Measurements from ENCODE around the gene BPIFB6. TPM values are rescaled to one million over a fixed set of nuclear protein-coding genes. Genes with fewer than 3 reads are reported as not detected.
"Not testable (repeated sequence)": the region's sequence is repeated elsewhere in the genome, so short reads cannot be mapped to it uniquely, and the experiment has no call there.

Gene BPIFB6
- total RNA-seq, 1 donor from 2014 or later, result not detected

GRCh38 chr20:33030076-33030475 is 1.4 kb upstream of the BPIFB6 start:
- no peak for DNase-seq (ENCODE audit: low spot score)

GRCh38 chr20:33030569-33030968 is 879 bp upstream of the BPIFB6 start:
- no peak for DNase-seq (ENCODE audit: low spot score)

- DNase-seq (ENCODE audit: low spot score), result no peak
Measured at GRCh38 chr20:33032555-33032954, 1.1 kb downstream of the BPIFB6 start.

GRCh38 chr20:33033381-33033780 is 1.9 kb downstream of the BPIFB6 start:
- no peak for DNase-seq (ENCODE audit: low spot score)

- DNase-seq (ENCODE audit: low spot score), result no peak
Measured at GRCh38 chr20:33034115-33034514, 2.7 kb downstream of the BPIFB6 start.

- no peak for DNase-seq (ENCODE audit: low spot score)
Measured at GRCh38 chr20:33034901-33035492, 3.5 kb downstream of the BPIFB6 start.

GRCh38 chr20:33037456-33037855 is 6.0 kb downstream of the BPIFB6 start:
- no peak for DNase-seq (ENCODE audit: low spot score)

- DNase-seq (ENCODE audit: low spot score), result no peak
Measured at GRCh38 chr20:33038243-33038642, 6.8 kb downstream of the BPIFB6 start.

- no peak for DNase-seq (ENCODE audit: low spot score)
Measured at GRCh38 chr20:33042430-33042829, 11.0 kb downstream of the BPIFB6 start.

- DNase-seq (ENCODE audit: low spot score), result no peak
Measured at GRCh38 chr20:33042983-33043730, 11.7 kb downstream of the BPIFB6 start.

- no peak for DNase-seq (ENCODE audit: low spot score)
Measured at GRCh38 chr20:33043731-33044181, 12.3 kb downstream of the BPIFB6 start.

GRCh38 chr20:33045129-33045721 is 13.8 kb downstream of the BPIFB6 start:
- DNase-seq (ENCODE audit: low spot score), result not testable (repeated sequence)

- no peak for DNase-seq (ENCODE audit: low spot score)
Measured at GRCh38 chr20:33046412-33046811, 15.0 kb downstream of the BPIFB6 start.

GRCh38 chr20:33051333-33051732 is 19.9 kb downstream of the BPIFB6 start:
- no peak for DNase-seq (ENCODE audit: low spot score)

GRCh38 chr20:33053291-33054106 is 22.1 kb downstream of the BPIFB6 start, which contains the start of gene BPIFB3:
Gene BPIFB3, plus strand, starts transcription at chr20:33053903. Its CDS starts 1,533 bp downstream, at chr20:33055436.
- no peak for DNase-seq (ENCODE audit: low spot score)

GRCh38 chr20:33054381-33054780 is 22.9 kb downstream of the BPIFB6 start:
- no peak for DNase-seq (ENCODE audit: low spot score)

- no peak for DNase-seq (ENCODE audit: low spot score)
Measured at GRCh38 chr20:33054791-33055190, 23.3 kb downstream of the BPIFB6 start.

- DNase-seq (ENCODE audit: low spot score), result no peak
Measured at GRCh38 chr20:33059136-33059535, 27.7 kb downstream of the BPIFB6 start.

GRCh38 chr20:33059741-33060390 is 28.4 kb downstream of the BPIFB6 start:
- no peak for DNase-seq (ENCODE audit: low spot score)

- DNase-seq (ENCODE audit: low spot score), result no peak
Measured at GRCh38 chr20:33061658-33062028, 30.2 kb downstream of the BPIFB6 start.

- no peak for DNase-seq (ENCODE audit: low spot score)
Measured at GRCh38 chr20:33062105-33062824, 30.8 kb downstream of the BPIFB6 start.
